ENCODE data around the gene ARHGAP15. TPM values are rescaled to one million over a fixed set of nuclear protein-coding genes. Genes with fewer than 3 reads are reported as not detected.
A peak's percentile ranks its signal among the peaks of the same experiment; 100 is the strongest.

ARHGAP15 gene
- total RNA-seq, 1 experiment from 2014 or later = not detected

- H3K4me3 ChIP-seq (ENCODE audit: insufficient read depth, low read depth, low read length) = no peak overlapping the region
- H3K27me3 ChIP-seq (ENCODE audit: control insufficient read depth, insufficient read depth, low read length) = no peaks in the 10 kb centered on the region
- no peaks in the 10 kb centered on the region for H3K36me3 ChIP-seq (replicated peaks; ENCODE audit: control insufficient read depth, insufficient read depth, low read length)
- no peak for DNase-seq
Measured at GRCh38 chr2:143768991-143769390, 639.8 kb downstream of the ARHGAP15 start.

GRCh38 chr2:143771939-143772338 is 642.7 kb downstream of the ARHGAP15 start:
- H3K4me3 ChIP-seq (ENCODE audit: insufficient read depth, low read depth, low read length) = no peak overlapping the region
- DNase-seq = no peak
- H3K27me3 ChIP-seq (ENCODE audit: control insufficient read depth, insufficient read depth, low read length) = no peaks in the 10 kb centered on the region
- H3K36me3 ChIP-seq (replicated peaks; ENCODE audit: control insufficient read depth, insufficient read depth, low read length) = no peaks in the 10 kb centered on the region

- H3K27me3 ChIP-seq (ENCODE audit: control insufficient read depth, insufficient read depth, low read length) = no peaks in the 10 kb centered on the region
- no peak for DNase-seq
- no peak overlapping the region for H3K4me3 ChIP-seq (ENCODE audit: insufficient read depth, low read depth, low read length)
- no peaks in the 10 kb centered on the region for H3K36me3 ChIP-seq (replicated peaks; ENCODE audit: control insufficient read depth, insufficient read depth, low read length)
Measured at GRCh38 chr2:143776526-143777297, 647.5 kb downstream of the ARHGAP15 start.

GRCh38 chr2:143779021-143779420 is 649.8 kb downstream of the ARHGAP15 start:
- H3K27me3 ChIP-seq (ENCODE audit: control insufficient read depth, insufficient read depth, low read length) = no peaks in the 10 kb centered on the region
- no peak for DNase-seq
- H3K36me3 ChIP-seq (replicated peaks; ENCODE audit: control insufficient read depth, insufficient read depth, low read length) = no peaks in the 10 kb centered on the region
- H3K4me3 ChIP-seq (ENCODE audit: insufficient read depth, low read depth, low read length) = no peak overlapping the region

- no peak overlapping the region for H3K4me3 ChIP-seq (ENCODE audit: insufficient read depth, low read depth, low read length)
- no peak for DNase-seq
- H3K27me3 ChIP-seq (ENCODE audit: control insufficient read depth, insufficient read depth, low read length) = no peaks in the 10 kb centered on the region
- no peaks in the 10 kb centered on the region for H3K36me3 ChIP-seq (replicated peaks; ENCODE audit: control insufficient read depth, insufficient read depth, low read length)
Measured at GRCh38 chr2:143786026-143786765, 657.0 kb downstream of the ARHGAP15 start.

- no peaks in the 10 kb centered on the region for H3K27me3 ChIP-seq (ENCODE audit: control insufficient read depth, insufficient read depth, low read length)
- H3K4me3 ChIP-seq (ENCODE audit: insufficient read depth, low read depth, low read length) = no peak overlapping the region
- H3K36me3 ChIP-seq (replicated peaks; ENCODE audit: control insufficient read depth, insufficient read depth, low read length) = no peaks in the 10 kb centered on the region
- no peak for DNase-seq
Measured at GRCh38 chr2:143787674-143788073, 658.5 kb downstream of the ARHGAP15 start.

- no peak for DNase-seq
- Histone ChIP-seq H3K27me3 (ENCODE audit: control insufficient read depth, insufficient read depth, low read length) (no peaks in the 10 kb centered on the region), H3K36me3 (replicated peaks; ENCODE audit: control insufficient read depth, insufficient read depth, low read length) (no peaks in the 10 kb centered on the region), H3K4me3 (ENCODE audit: insufficient read depth, low read depth, low read length) (no peak overlapping the region)
Measured at GRCh38 chr2:143792602-143793001, 663.4 kb downstream of the ARHGAP15 start.

GRCh38 chr2:143793381-143793780 is 664.2 kb downstream of the ARHGAP15 start:
- DNase-seq = no peak
- H3K36me3 ChIP-seq (replicated peaks; ENCODE audit: control insufficient read depth, insufficient read depth, low read length) = no peaks in the 10 kb centered on the region
- no peaks in the 10 kb centered on the region for H3K27me3 ChIP-seq (ENCODE audit: control insufficient read depth, insufficient read depth, low read length)
- H3K4me3 ChIP-seq (ENCODE audit: insufficient read depth, low read depth, low read length) = no peak overlapping the region

- Histone ChIP-seq H3K4me3 (ENCODE audit: insufficient read depth, low read depth, low read length) (no peak overlapping the region), H3K36me3 (replicated peaks; ENCODE audit: control insufficient read depth, insufficient read depth, low read length) (no peaks in the 10 kb centered on the region), H3K27me3 (ENCODE audit: control insufficient read depth, insufficient read depth, low read length) (no peaks in the 10 kb centered on the region)
- DNase-seq = peak; percentile 48
Measured at GRCh38 chr2:143796051-143796450, 666.8 kb downstream of the ARHGAP15 start.

- Histone ChIP-seq H3K27me3 (ENCODE audit: control insufficient read depth, insufficient read depth, low read length) (no peaks in the 10 kb centered on the region), H3K4me3 (ENCODE audit: insufficient read depth, low read depth, low read length) (no peak overlapping the region), H3K36me3 (replicated peaks; ENCODE audit: control insufficient read depth, insufficient read depth, low read length) (no peaks in the 10 kb centered on the region)
- DNase-seq = no peak
Measured at GRCh38 chr2:143801561-143801960, 672.3 kb downstream of the ARHGAP15 start.

- no peak overlapping the region for H3K4me3 ChIP-seq (ENCODE audit: insufficient read depth, low read depth, low read length)
- H3K27me3 ChIP-seq (ENCODE audit: control insufficient read depth, insufficient read depth, low read length) = no peaks in the 10 kb centered on the region
- no peaks in the 10 kb centered on the region for H3K36me3 ChIP-seq (replicated peaks; ENCODE audit: control insufficient read depth, insufficient read depth, low read length)
- no peak for DNase-seq
Measured at GRCh38 chr2:143802242-143802641, 673.0 kb downstream of the ARHGAP15 start.

GRCh38 chr2:143802871-143803650 is 673.8 kb downstream of the ARHGAP15 start:
- no peaks in the 10 kb centered on the region for H3K36me3 ChIP-seq (replicated peaks; ENCODE audit: control insufficient read depth, insufficient read depth, low read length)
- no peak for DNase-seq
- H3K4me3 ChIP-seq (ENCODE audit: insufficient read depth, low read depth, low read length) = no peak overlapping the region
- no peaks in the 10 kb centered on the region for H3K27me3 ChIP-seq (ENCODE audit: control insufficient read depth, insufficient read depth, low read length)

GRCh38 chr2:143803936-143804335 is 674.7 kb downstream of the ARHGAP15 start:
- Histone ChIP-seq H3K4me3 (ENCODE audit: insufficient read depth, low read depth, low read length) (no peak overlapping the region), H3K27me3 (ENCODE audit: control insufficient read depth, insufficient read depth, low read length) (no peaks in the 10 kb centered on the region), H3K36me3 (replicated peaks; ENCODE audit: control insufficient read depth, insufficient read depth, low read length) (no peaks in the 10 kb centered on the region)
- no peak for DNase-seq

GRCh38 chr2:143805666-143806065 is 676.4 kb downstream of the ARHGAP15 start:
- Histone ChIP-seq H3K36me3 (replicated peaks; ENCODE audit: control insufficient read depth, insufficient read depth, low read length) (no peaks in the 10 kb centered on the region), H3K27me3 (ENCODE audit: control insufficient read depth, insufficient read depth, low read length) (no peaks in the 10 kb centered on the region), H3K4me3 (ENCODE audit: insufficient read depth, low read depth, low read length) (no peak overlapping the region)
- DNase-seq = no peak

- Histone ChIP-seq H3K4me3 (ENCODE audit: insufficient read depth, low read depth, low read length) (no peak overlapping the region), H3K36me3 (replicated peaks; ENCODE audit: control insufficient read depth, insufficient read depth, low read length) (no peaks in the 10 kb centered on the region), H3K27me3 (ENCODE audit: control insufficient read depth, insufficient read depth, low read length) (no peaks in the 10 kb centered on the region)
- DNase-seq = no peak
Measured at GRCh38 chr2:143807192-143807591, 678.0 kb downstream of the ARHGAP15 start.

Measured in H7 (cell line).